Activated T-helper 1 cell treated with Interleukin-2 at 50 U/mL for 16 hours (primary cell): ENCODE data around the gene C16orf96.

Source experiments
- DNase-seq: peaks from one replicate; pipeline ENCODE4 v3.0.0-alpha.2; 2020; ENCODE audit warnings: low read depth

The C16orf96 gene

GRCh38 chr16:4646773-4647643 is 90.9 kb downstream of the C16orf96 start:
- DNase-seq, result no peak

- no peak for DNase-seq
These were observed 91.5 kb downstream of the C16orf96 start for GRCh38 chr16:4647644-4647980.

- DNase-seq, result no peak
These were observed 92.8 kb downstream of the C16orf96 start for GRCh38 chr16:4648917-4649316.

- DNase-seq, result no peak
These were observed 93.8 kb downstream of the C16orf96 start for GRCh38 chr16:4649744-4650442.
